GM21447 (cell line): ENCODE data around the gene MALRD1.

Source experiments
- ATAC-seq: cut with Tn5 transposase; IDR thresholded peaks from one replicate; pipeline ENCODE4 v1.9.1; 2021; ENCODE audit not compliant: unreplicated experiment

The MALRD1 gene

GRCh38 chr10:19048489-19048888 lies at the start of gene MALRD1:
Gene MALRD1 (plus strand): TSS chr10:19048801. CDS start chr10:19048939, 138 bp downstream.
- no peak for ATAC-seq

GRCh38 chr10:19003341-19003740 lies 45.3 kb upstream of the MALRD1 start:
- no peak for ATAC-seq

DNA sequence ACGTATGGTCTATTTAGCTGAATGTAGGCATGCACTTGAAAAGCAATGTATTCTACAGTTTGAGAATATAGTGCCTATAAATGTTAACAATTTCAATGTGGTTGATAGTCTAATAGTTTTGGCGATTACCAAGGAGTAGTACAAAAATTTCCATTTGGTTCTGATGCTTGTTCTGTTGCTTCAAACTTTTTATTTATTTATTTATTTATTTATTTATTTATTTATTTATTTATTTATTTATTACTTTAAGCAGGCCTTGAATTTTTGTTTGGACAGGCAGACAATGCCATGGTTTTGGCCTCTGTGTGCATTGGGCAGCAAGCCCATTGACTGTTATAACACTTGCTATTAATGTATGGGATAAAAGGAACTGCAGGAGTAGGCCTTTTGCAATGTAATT lies 36.5 kb upstream of the MALRD1 start:
- ATAC-seq = no peak

DNA sequence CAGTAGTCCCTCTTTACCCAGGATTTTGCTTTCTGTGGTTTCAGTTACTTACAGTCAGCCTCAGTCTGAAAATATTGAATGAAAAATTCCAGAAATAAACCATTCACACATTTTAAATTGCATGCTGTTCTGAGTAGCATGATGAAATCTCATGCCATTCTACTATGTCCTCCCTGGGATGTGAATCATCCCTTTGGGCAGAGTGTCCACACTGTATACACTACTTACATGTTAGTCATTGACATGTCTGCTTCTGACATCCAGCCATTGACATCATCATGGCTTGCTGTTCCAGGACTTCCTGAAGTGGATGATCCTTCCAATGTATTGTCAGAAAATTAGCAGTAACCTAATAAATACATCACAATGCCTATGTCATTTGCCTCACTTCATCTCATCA lies 34.6 kb upstream of the MALRD1 start:
- no peak for ATAC-seq

DNA sequence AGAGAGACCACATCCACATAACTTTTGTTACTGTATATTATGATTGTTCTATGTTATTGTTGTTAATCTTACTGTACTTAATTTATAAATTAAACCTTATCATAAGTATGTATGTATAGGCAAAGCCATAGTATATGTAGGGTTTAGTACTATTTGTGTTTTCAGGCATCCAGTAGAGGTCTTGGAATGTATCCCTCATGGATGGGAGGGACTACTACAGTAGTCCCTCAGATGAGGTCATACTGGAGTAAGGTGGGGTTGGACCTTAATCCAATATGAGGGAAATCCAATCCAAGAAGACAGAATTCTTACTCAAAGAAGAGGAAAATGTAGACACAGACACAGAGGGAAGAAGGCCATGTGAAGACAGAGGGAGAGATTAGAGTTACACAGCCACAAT lies 34.1 kb upstream of the MALRD1 start:
- no peak for ATAC-seq

DNA sequence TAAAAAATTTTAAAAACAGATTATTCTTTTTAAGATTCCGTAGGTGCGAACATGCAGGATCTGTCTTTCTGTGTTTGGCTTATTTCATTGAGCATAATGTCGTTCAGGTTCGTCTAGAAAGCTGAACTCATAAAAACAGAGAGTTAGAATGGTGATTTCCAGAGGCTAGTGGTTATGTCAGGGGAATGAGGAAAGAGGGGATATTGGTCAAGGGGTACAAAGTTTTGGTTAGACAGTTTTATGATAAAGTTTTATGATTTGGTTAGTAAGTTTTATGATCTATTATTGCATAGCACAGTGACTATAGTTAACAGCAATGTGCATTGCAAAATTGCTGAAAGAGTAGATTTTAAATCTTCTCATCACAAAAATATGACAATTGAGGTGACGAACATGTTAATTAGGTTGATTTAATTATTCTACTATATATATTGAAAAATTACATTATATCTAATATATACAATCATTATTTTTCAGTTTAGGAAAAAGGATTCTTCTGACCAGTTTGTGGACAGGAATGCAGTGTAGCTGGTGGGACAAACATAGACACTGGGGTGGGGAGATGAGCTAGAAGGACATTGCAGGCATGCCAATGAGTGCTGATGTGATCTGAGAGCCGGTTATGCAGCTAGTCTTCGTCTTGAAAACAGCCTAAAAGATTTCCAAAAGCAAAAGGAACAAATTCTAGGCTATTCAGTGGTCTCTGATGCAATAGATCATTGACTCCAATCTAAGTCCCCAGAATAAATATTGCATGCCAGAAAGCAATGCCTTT lies 31.3 kb upstream of the MALRD1 start:
- no peak for ATAC-seq

DNA sequence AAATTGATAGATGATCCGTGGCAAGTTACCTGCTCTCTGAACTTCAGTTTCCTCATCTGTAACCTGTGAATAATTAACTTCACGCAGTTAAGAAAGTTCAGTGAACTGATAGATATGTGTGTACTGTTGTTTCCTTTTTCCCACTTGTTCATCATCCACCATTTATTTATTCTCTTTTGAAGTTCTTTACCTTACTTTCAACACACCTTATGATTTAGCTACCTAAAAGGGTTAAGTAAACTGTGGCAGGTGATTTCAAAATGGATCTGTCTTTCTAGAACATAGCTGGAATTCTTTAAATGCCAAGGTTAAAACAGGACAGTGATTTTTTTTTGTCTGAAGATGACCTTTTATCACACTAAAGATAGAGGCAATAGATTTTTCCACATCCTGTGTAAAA lies 27.4 kb upstream of the MALRD1 start:
- ATAC-seq = no peak

GRCh38 chr10:19024611-19025010 lies 24.0 kb upstream of the MALRD1 start:
- no peak for ATAC-seq

DNA sequence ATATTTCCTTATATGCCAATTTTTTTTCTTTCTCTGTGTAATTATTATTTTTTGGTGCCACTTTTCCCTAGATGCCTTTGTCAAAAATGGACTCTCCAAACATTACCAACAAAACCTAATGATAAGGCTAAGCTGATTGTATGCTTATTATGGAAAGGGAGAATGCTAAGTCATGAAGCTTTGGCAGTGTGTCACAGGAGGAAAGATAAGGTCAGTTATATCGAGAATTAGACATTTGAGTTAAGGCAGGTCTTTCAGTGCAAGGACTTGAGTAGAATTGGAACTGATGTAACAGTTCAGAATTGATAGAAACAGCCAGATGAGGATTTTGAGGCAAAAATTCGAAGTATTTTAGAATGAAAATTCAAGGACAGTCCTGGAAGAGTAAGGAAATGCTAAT lies 16.8 kb upstream of the MALRD1 start:
- ATAC-seq = no peak

DNA sequence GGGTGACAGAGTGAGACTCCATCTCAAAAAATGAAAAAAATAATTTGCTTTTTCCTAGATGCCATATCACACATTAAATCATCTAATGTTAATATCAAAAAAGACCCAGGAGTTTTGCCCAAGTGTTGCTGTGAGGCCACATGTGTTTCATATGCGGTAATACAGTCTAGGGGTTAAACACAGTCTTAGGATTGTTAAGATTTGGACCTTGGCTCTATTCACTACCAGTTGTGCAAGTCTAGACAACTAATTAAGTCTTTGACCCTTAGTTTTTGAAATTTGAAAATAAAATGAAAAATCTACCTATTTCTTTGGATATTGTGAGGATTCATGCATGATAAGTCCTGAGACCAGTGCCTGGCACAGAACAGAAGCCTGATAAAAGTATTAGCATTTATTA lies 14.9 kb upstream of the MALRD1 start:
- ATAC-seq = no peak

DNA sequence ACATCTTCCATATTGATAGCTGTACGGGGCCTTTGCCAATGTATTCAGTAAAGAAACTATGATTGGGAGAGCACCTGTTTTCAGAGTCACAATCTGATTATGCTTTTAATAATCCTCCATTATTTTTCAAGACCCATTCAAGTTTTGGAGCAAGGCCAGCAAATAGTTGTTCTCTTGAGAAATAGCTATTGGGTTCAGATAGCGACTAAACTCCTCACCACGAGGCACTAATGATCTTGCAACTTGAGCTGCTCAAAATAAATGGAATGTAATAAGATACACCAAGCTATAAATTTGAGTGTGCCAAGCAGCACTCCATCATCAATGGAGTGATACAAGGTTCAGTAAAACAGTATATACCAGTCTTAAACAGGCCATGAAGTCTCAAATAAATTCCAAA lies 7.4 kb upstream of the MALRD1 start:
- ATAC-seq = no peak

- no peak for ATAC-seq
Observed at GRCh38 chr10:19043431-19043830, 5.2 kb upstream of the MALRD1 start.

DNA sequence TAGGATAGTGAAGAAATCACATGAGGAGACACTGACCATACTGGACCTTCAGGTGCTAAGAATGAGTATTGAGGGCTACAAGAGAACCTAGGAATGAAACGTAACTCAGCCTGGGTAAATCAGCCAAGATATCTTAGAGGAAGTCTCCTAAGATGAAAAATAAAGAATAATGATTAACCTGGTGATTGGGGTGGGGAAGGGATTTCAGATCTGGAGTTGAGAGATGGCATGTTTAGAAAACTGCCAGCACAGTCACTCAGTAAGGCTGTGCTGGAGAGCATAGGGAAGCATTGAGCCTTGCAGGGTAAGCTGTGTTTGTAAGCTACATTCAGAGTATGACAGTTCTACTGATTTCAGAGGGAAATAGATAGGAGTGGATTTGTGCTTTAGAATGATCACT lies 1.9 kb upstream of the MALRD1 start:
- ATAC-seq = no peak

DNA sequence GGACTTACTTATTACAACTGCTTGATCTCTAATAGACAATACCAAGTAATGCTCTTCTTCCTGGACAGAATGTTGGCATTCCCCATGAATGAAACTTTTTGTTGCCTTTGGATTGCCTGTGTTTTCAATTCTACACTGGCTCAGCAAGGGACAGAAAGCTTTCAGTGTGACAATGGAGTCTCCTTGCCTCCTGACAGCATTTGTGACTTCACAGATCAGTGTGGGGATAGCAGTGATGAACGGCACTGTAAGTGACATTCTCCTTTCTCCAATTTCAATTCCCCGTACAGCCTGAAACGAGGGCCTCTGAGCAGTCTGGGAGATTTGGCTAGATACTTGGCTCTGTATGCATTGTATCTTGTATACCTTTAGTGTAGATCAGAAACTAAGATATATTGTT lies 290 bp downstream of the MALRD1 start:
- ATAC-seq = no peak

DNA sequence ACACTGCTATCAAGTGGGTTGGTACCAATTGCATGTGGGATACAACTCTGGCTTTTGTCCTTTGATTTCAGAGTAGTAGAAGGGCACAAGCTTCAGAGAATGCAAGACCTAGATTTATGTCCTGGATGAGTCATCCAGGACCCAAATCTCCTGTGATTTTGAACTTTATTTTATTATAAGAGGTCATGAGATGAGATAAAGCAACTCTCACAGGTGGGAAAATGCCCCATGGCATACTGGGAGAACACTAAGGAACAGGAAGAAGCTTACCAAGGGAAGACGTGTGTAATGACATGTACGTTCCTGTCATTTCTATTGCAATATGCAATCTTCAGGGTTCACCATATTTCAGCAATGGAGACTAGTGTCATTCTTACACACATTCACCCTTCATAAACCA lies 966 bp downstream of the MALRD1 start:
- ATAC-seq = no peak

DNA sequence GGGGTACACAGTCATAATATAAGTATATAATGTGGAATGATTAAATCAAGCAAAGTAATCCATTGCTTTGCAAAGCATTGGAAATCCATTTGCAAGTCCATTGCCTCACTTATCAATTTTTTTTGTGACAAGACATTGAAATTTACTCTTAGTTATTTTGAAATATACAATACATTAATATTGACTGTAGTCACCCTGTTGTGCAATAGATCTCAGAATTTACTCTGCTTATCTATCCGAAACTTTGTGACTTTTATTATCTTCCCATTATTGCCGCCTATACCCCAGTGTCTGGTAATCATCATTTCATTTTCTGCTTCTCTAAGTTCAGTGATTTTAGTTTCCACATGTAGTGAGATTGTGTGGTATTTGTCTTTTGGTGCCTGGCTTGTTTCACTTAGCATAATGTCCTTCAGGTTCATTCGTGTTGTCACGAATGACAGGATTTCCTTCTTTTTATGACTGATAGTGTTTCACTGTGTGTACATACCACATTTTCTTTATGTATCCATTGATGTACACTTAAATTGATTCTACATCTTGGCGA lies 5.8 kb downstream of the MALRD1 start:
- ATAC-seq = no peak

DNA sequence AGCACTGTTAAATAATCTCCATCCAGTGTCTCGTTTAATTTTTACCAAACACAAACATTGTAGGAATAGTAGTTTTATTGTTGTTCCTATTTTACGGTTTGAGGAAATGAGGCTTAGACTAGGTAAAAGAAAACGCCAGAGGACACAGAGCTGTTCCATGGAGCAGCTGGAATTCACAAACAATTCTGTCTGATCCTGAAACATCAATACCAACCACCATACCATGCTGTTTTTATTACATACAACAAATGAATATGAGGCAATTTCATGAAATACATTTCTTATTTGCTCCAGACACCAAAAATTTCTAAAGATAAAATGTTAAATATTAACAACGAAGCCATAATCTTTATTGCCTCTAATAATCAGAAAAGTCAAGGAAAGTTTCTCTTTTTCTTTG lies 9.4 kb downstream of the MALRD1 start:
- no peak for ATAC-seq

DNA sequence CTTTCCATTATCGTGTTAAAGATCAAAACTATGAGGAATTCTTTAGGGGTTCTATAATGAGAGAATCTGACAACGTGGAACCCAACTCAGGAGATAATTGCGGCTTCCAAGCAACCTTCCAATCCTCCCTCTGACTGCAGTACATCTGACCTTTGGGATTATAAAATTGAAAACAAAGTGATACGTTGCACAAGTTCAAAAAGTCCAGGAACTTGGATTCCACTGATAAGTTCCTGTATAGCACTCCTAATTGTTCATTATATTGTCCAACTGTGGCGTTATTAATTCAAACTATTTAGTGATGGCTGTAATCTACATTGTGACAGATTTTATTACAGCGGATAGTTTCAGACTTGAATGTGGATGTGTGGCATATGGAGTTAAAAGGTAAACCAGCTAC lies 15.4 kb downstream of the MALRD1 start:
- no peak for ATAC-seq

DNA sequence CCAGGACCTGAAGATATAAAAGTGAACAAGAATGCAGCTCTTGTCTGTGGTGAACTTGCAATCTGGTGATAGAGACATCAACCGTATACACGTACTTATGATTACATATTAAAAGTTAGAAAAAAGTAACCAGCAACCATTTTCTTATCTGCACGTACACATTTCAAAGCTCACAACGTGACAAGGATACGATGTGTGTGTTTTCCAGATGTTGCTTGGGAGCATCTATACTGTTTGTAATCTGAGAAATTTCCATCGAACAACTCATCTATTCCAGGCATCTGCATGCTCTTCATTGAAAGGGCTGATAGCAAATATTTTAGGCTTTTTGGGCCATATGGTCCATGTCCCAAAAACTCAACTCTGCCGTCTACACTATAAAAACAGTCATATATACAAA lies 23.3 kb downstream of the MALRD1 start:
- no peak for ATAC-seq

GRCh38 chr10:19077276-19077675 lies 28.7 kb downstream of the MALRD1 start:
- ATAC-seq = no peak

GRCh38 chr10:19096501-19097073 lies 48.0 kb downstream of the MALRD1 start:
- no peak for ATAC-seq

DNA sequence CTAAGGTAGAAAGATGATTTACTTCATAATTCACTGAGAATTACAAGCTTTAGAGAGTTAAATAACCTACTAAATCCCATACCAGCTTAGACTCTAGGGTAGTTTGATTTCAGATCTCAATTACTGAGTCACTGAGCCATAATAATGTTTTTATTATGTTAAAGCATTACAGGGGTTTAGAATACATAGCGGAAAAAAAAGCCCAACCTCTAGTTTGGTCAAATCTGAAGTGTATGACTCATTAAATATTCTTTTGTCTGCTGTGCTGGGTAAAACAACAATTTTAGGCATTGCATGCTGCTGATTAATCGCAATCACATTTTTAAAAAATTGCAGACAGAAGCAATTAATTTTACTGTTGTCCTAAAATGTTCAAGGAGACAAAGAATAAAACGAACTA lies 48.5 kb downstream of the MALRD1 start:
- ATAC-seq = no peak

DNA sequence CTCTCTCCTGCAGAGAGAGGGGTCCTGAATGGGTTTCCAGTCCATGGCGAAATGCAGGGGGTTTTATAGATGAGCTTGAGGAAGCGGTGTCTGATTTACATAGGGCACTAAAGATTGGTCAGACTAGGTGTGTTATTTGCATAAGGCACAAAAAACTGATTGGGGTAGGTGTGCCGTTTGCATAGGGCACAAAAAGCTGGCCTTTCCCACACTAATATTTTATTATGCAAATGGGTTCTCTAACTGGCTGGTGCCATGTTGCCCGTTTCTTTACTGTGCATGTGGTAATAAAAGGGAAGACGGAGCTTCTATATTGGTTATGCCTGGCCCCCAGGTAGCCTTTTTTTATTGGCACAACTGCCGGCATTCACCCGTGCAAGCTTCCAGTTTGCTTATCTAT lies 50.2 kb downstream of the MALRD1 start:
- ATAC-seq = no peak
